Activated CD8-positive, alpha-beta memory T cell treated with anti-CD3 and anti-CD28 coated beads, Interleukin-2, amount 10 ng/mL, durations not matched to agents 7 days and 5 days (primary cell): Measurements from ENCODE around the gene HENMT1. TPM values are rescaled to one million over a fixed set of nuclear protein-coding genes. Genes with fewer than 3 reads are reported as not detected.
"Not testable (repeated sequence)": the region's sequence is repeated elsewhere in the genome, so short reads cannot be mapped to it uniquely, and the experiment has no call there.

ENCODE experiments used
- ATAC-seq: fragments of 150-1000 bp; cut with Tn5 transposase; one replicate; pipeline ENCODE4 v1.10.0; 2021; ENCODE audit warnings: moderate library complexity
- CTCF ChIA-PET: fragments of 350-600 bp; sonication (Branson Sonifier 250); formaldehyde crosslinking; loops from one replicate; lab custom pipeline; 2021; ENCODE audit warnings: antibody characterized with exemption; lab: Charles Lee
- DNase-seq: peaks from one replicate; pipeline ENCODE4 v3.0.0-alpha.2; 2020
- H3K27ac Mint-ChIP-seq: one replicate; pipeline ENCODE4 v1.8.0; 2021; ENCODE audit warnings: mild to moderate bottlenecking, mixed read lengths
- H3K27me3 Mint-ChIP-seq: one replicate; pipeline ENCODE4 v1.8.0; 2021; ENCODE audit warnings: mixed read lengths
- H3K36me3 Mint-ChIP-seq: one replicate; pipeline ENCODE4 v1.8.0; 2021; ENCODE audit warnings: mild to moderate bottlenecking, mixed read lengths
- H3K4me1 Mint-ChIP-seq: one replicate; pipeline ENCODE4 v1.8.0; 2021; ENCODE audit warnings: mixed read lengths
- H3K4me3 Mint-ChIP-seq: one replicate; pipeline ENCODE4 v1.8.0; 2021; ENCODE audit warnings: mild to moderate bottlenecking, moderate library complexity, mixed read lengths
- H3K9me3 Mint-ChIP-seq: one replicate; pipeline ENCODE4 v1.8.0; 2022; ENCODE audit warnings: low read depth, mixed read lengths
- total RNA-seq, 2 experiments: library from RNA; stranded (reverse); gene quantifications; one replicate each; pipeline ENCODE4 v1.2.3, GENCODE V29; 2021

Gene HENMT1
- 10 to 100 TPM; 34.1 to 36.0 TPM for total RNA-seq

- H3K27ac Mint-ChIP-seq = peak within 1 kb of the TSS; percentile 96
- peak; percentile 86 for DNase-seq
- no peaks in the 10 kb centered on the region for H3K9me3 Mint-ChIP-seq
- H3K27me3 Mint-ChIP-seq = no peaks in the 10 kb centered on the region
- H3K4me1 Mint-ChIP-seq = peaks cover 44% of the 10 kb centered on the region
- H3K4me3 Mint-ChIP-seq = peak within 1 kb of the TSS; percentile 82
- peaks cover 26% of the 10 kb centered on the region for H3K36me3 Mint-ChIP-seq
- CTCF ChIA-PET = interaction anchor here (0.7 to 4.1 kb wide), 10 partner anchors 11 to 1457 kb away, joined by 3 to 45 read pairs (median 5); partner anchors contain the start of gene PRPF38B
- ATAC-seq = peak; percentile 85
Observed at GRCh38 chr1:108661030-108661609, at the start of gene HENMT1. Gene HENMT1, minus strand, starts transcription at chr1:108661093. Its CDS starts 1,209 bp downstream, at chr1:108659884.

- no peaks in the 10 kb centered on the region for H3K36me3 Mint-ChIP-seq
- DNase-seq (peak; percentile 78), ATAC-seq (peak; percentile 70)
- peaks cover 36% of the 10 kb centered on the region for H3K4me1 Mint-ChIP-seq
- no peak overlapping the region for H3K4me3 Mint-ChIP-seq
- CTCF ChIA-PET = interaction anchor here (0.6 to 3.1 kb wide), 8 partner anchors 14 to 198 kb away, joined by 3 to 19 read pairs (median 3); partner anchors contain the start of genes HENMT1 and PRPF38B
- peaks cover 9% of the 10 kb centered on the region for H3K27me3 Mint-ChIP-seq
- no peak overlapping the region for H3K27ac Mint-ChIP-seq
- H3K9me3 Mint-ChIP-seq = no peaks in the 10 kb centered on the region
Observed at GRCh38 chr1:108708691-108709660, 48.1 kb upstream of the HENMT1 start.

- H3K4me1 Mint-ChIP-seq = peaks cover 54% of the 10 kb centered on the region
- H3K36me3 Mint-ChIP-seq = peaks cover 11% of the 10 kb centered on the region
- no peaks in the 10 kb centered on the region for H3K9me3 Mint-ChIP-seq
- ATAC-seq (no peak), DNase-seq (no peak)
- CTCF ChIA-PET = no interaction called here
- H3K27me3 Mint-ChIP-seq = no peaks in the 10 kb centered on the region
- no peak overlapping the region for H3K27ac Mint-ChIP-seq
- H3K4me3 Mint-ChIP-seq = no peak overlapping the region
Observed at GRCh38 chr1:108706643-108707042, 45.8 kb upstream of the HENMT1 start.

- ATAC-seq (no peak), DNase-seq (no peak)
- Mint-ChIP-seq H3K4me3 (no peak overlapping the region), H3K9me3 (no peaks in the 10 kb centered on the region), H3K4me1 (peaks cover 57% of the 10 kb centered on the region), H3K36me3 (peaks cover 27% of the 10 kb centered on the region), H3K27ac (peak overlapping the region; percentile 86), H3K27me3 (no peaks in the 10 kb centered on the region)
- CTCF ChIA-PET = interaction anchor here (1.2 to 4.7 kb wide), 2 partner anchors 12 to 61 kb away, joined by 4 to 19 read pairs; partner anchors contain the start of gene PRPF38B
Observed at GRCh38 chr1:108704496-108704895, 43.6 kb upstream of the HENMT1 start.

- ATAC-seq (peak; percentile 77), DNase-seq (peak; percentile 54)
- Mint-ChIP-seq H3K36me3 (peaks cover 33% of the 10 kb centered on the region), H3K9me3 (no peaks in the 10 kb centered on the region), H3K4me3 (peak overlapping the region; percentile 51), H3K27ac (peak overlapping the region; percentile 86), H3K27me3 (no peaks in the 10 kb centered on the region), H3K4me1 (peaks cover 57% of the 10 kb centered on the region)
- CTCF ChIA-PET = interaction anchor here (1.2 to 4.7 kb wide), 2 partner anchors 11 to 61 kb away, joined by 4 to 19 read pairs; partner anchors contain the start of gene PRPF38B
Observed at GRCh38 chr1:108703939-108704338, 43.0 kb upstream of the HENMT1 start.

GRCh38 chr1:108702109-108702508, 41.2 kb upstream of the HENMT1 start:
- peaks cover 48% of the 10 kb centered on the region for H3K36me3 Mint-ChIP-seq
- peaks cover 66% of the 10 kb centered on the region for H3K4me1 Mint-ChIP-seq
- not testable (repeated sequence) for H3K27me3 Mint-ChIP-seq, ATAC-seq, H3K4me3 Mint-ChIP-seq, H3K9me3 Mint-ChIP-seq, DNase-seq
- peak overlapping the region; percentile 45 for H3K27ac Mint-ChIP-seq
- CTCF ChIA-PET = interaction anchor here (4.7 kb wide), 1 partner anchor 9 kb away, joined by 19 read pairs; the partner anchor contains the start of gene PRPF38B

- Mint-ChIP-seq H3K4me3 (no peak overlapping the region), H3K27me3 (no peaks in the 10 kb centered on the region), H3K9me3 (no peaks in the 10 kb centered on the region), H3K4me1 (peaks cover 73% of the 10 kb centered on the region), H3K27ac (no peak overlapping the region), H3K36me3 (peaks cover 56% of the 10 kb centered on the region)
- DNase-seq (no peak), ATAC-seq (no peak)
- CTCF ChIA-PET = no interaction called here
Observed at GRCh38 chr1:108701176-108701849, 40.4 kb upstream of the HENMT1 start.

GRCh38 chr1:108699375-108700332, 38.8 kb upstream of the HENMT1 start:
- no peak for DNase-seq
- H3K27me3 Mint-ChIP-seq = no peaks in the 10 kb centered on the region
- H3K27ac Mint-ChIP-seq = peak overlapping the region; percentile 53
- H3K4me3 Mint-ChIP-seq = peak overlapping the region; percentile 53
- no peaks in the 10 kb centered on the region for H3K9me3 Mint-ChIP-seq
- CTCF ChIA-PET = no interaction called here
- ATAC-seq = no peak
- peaks cover 74% of the 10 kb centered on the region for H3K4me1 Mint-ChIP-seq
- peaks cover 68% of the 10 kb centered on the region for H3K36me3 Mint-ChIP-seq

GRCh38 chr1:108695535-108695934, 34.6 kb upstream of the HENMT1 start:
- peak overlapping the region; percentile 78 for H3K27ac Mint-ChIP-seq
- H3K9me3 Mint-ChIP-seq = no peaks in the 10 kb centered on the region
- H3K27me3 Mint-ChIP-seq = no peaks in the 10 kb centered on the region
- peaks cover 58% of the 10 kb centered on the region for H3K4me1 Mint-ChIP-seq
- no peak for ATAC-seq
- CTCF ChIA-PET = interaction anchor here (0.7 to 5.4 kb wide), 2 partner anchors 14 to 50 kb away, joined by 4 to 60 read pairs; no protein-coding TSS in a partner anchor
- H3K4me3 Mint-ChIP-seq = peak overlapping the region; percentile 61
- H3K36me3 Mint-ChIP-seq = peaks cover 69% of the 10 kb centered on the region
- no peak for DNase-seq

GRCh38 chr1:108692724-108693655, 32.1 kb upstream of the HENMT1 start:
- peak; percentile 73 for ATAC-seq
- Mint-ChIP-seq H3K27me3 (no peaks in the 10 kb centered on the region), H3K4me1 (peaks cover 44% of the 10 kb centered on the region), H3K4me3 (peak overlapping the region; percentile 93), H3K9me3 (no peaks in the 10 kb centered on the region), H3K36me3 (peaks cover 45% of the 10 kb centered on the region), H3K27ac (peak overlapping the region; percentile 97)
- peak; percentile 93 for DNase-seq
- CTCF ChIA-PET = interaction anchor here (0.8 to 5.4 kb wide), 23 partner anchors 10 to 840 kb away, joined by 3 to 60 read pairs (median 5); partner anchors contain the start of genes CLCC1, EEIG2, HENMT1 and STXBP3
